NK-92 (cell line): Measurements from ENCODE around the gene POTEH.
"Not testable (repeated sequence)": the region's sequence is repeated elsewhere in the genome, so short reads cannot be mapped to it uniquely, and the experiment has no call there.

Experiments
- DNase-seq: peaks from one replicate; lab custom pipeline; 2025; ENCODE audit not compliant: unreplicated experiment; lab: John Stamatoyannopoulos, UW

POTEH gene

DNA sequence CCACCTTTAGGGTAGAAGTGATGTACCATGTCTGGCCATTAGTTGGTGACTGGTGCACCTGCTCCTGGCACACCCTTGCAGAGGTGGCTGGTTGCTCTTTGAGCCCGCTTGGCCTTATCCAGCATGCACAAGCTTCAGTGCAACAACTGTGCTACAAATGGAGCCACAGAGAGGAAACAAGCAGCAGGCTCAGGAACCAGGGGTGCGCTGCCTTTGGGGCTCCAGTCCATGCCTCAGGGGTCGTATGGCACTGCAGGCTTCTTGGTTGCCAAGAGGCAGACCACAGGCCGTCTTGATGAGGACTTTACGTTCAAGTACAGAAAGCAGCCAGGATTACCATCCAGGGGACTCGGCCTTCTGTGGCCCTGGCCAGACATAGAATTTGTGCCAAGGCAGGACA, 44.6 kb downstream of the POTEH start:
- DNase-seq: not testable (repeated sequence)

DNA sequence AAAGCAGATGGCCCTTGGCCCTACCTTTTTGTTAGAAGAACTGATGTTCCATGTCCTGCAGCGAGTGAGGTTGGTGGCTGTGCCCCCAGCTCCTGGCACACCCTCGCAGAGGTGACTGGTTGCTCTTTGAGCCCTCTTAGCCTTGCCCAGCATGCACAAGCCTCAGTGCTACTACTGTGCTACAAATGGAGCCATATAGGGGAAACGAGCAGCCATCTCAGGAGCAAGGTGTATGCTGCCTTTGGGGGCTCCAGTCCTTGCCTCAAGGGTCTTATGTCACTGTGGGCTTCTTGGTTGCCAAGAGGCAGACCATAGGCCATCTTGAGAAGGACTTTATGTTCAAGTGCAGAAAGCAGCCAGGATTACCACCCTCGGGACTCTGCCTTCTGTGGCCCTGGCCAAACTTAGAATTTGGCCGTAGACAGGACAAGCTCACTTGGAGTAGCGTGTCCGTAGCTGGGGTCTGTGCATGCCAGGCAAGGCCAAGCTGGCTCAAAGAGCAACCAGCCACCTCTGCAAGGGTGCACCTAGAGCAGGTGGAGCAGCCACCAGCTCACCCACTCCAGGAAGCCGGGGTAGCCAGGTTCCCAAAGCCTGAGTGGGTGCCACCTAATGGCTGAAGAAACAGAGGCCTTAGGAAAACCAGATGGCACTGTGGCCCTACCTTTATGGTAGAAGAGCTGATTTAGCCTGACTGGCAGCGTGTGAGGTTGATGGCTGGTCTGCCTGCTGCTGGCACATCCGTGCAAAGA, 48.5 kb downstream of the POTEH start:
- not testable (repeated sequence) for DNase-seq

DNA sequence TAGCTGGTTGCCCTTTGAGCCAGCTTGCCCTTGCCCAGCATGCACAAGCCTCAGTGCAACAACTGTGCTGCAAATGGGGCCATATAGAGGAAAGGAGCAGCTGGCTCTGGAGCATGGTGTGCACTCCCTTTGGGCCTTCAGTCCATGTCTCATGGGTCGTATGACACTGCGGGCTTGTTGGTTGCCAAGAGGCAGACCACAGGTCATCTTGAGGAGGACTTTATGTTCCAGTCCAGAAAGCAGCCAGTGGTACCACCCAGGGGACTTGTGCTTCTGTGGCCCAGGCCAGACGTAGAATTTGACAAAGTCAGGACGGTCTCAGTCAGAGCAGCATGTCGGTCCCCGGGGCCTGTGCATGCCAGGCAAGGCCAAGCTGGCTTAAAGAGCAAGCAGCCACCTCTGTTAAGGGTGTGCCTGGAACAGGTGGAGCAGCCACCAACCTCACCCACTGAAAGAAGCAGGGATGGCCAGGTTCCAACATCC, 49.1 kb downstream of the POTEH start:
- DNase-seq: not testable (repeated sequence)

DNA sequence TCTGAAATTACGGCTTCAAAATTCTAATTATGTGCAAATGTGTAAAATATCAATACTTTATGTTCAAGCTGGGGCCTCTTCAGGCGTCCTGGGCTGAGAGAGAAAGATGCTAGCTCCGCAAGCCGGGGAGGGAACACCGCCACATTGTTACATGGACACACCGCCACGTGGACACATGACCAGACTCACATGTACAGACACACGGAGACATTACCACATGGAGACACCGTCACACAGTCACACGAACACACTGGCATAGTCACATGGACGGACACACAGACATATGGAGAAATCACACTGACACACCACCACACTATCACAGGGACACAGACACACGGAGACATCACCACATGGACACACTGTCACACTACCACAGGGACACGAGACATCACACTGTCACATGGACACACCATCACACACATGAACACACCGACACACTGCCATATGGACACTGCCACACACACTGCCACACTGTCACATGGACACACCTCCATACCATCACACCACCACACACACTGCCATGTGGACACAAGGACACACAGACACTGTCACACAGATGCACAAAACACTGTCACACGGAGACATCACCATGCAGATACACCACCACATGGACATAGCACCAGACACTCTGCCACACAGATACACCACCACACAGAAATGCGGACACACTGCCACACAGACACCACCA, 58.0 kb downstream of the POTEH start:
- not testable (repeated sequence) for DNase-seq

DNA sequence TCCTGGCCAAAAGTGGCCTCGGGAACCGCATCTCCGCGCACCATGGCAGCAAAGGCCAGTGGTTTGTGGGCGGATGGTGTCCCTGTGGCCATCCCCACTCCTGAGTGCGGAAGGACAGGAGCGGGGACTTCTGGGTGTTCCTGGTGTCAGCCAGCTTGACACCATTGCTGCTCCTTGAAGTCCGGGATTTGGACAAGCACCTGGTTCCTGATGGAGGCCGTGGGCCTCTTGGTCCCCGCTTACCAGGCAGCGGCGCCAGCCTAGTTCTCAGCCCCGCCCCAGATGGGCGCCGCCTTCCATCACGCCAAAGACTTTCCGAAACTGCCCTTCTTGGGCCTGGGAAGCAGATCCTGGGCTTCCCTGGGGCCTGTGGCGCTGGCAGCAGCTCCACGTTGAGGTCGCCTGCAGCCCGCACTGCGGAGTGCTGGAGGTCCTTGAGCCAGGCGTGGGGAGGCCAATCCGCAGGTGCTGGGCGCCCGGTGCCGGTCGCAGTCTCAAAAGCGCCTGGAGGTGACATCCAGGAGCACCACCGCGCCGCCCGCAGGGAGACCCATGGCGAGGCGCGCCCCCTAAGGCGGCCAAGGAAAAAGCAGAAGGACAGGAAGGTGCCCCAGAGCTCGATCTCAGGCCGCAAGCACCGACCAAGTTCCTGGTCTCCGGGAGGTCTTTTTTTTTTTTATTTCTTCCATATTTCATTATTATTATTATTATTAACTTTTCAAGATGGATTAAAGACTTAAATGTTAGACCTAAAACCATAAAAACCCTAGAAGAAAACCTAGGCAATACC, 59.5 kb downstream of the POTEH start:
- DNase-seq: not testable (repeated sequence)

DNA sequence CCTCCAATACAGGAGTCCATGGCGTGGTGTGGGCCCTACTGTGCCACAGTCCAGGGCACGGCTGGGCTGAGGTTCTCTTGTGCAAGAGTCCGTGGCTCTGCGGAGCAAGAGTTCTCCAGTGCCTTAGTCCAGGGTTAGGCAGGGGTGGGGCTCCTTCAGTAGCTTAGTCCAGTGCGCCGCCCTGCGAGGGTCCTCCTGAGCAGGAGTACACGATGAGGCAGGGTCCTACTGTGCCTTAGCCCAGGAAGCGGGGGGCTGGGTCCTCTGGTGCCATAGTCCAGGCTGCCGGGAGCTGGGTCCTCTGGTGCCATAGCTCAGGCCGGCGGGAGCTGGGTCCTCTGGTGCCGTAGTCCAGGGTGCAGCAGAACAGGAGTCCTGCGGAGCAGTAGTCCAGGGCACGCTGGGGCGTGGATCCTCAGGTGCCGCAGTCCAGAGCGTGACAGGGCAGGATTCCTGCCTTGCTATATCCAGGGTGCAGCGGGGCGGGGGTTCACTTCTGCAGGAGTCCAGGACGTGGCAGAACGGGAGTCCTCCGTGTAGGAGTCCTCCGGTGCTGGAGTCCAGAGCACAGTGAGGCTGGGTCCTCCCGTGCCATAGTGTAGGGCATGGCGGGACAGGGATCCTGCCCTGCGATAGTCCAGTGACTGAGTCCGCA, 69.7 kb downstream of the POTEH start:
- DNase-seq: not testable (repeated sequence)

DNA sequence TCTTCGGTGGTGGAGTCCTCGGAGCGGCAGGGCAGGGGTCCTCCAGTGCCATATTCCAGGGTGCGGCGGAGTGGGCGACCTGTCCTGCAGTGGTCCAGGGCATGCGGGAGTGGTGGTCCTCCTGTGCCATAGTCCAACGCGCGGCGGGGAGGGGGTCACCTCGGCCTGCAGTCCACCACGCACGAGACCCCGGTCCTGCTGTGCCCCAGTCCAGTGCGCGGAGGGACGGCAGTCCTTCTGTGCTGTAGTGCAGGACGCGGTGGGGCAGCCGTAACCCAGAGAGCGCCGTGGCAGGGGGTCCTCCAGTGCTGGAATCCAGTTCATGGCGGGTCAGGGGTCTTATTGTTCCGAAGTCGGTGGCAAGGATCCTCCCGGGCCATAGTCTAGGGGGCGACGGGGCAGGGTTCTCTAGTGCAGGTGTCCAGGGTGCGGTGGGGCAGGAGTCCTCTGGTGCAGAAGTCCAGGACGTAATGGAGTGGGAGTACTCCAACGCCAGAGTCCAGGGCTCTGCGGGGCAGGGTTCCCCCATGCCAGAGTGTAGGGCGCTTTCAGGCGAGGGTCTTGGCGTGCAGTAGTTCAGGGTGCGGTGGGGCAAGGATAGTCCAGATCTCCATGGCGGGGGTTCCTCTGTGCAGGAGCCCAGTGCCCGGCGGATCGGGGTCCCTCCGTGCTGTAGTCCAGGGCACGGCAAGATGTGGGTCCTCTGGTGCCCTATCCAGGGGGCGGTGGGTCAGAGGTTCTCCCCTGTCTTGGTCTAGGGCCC, 70.7 kb downstream of the POTEH start:
- DNase-seq: not testable (repeated sequence)

DNA sequence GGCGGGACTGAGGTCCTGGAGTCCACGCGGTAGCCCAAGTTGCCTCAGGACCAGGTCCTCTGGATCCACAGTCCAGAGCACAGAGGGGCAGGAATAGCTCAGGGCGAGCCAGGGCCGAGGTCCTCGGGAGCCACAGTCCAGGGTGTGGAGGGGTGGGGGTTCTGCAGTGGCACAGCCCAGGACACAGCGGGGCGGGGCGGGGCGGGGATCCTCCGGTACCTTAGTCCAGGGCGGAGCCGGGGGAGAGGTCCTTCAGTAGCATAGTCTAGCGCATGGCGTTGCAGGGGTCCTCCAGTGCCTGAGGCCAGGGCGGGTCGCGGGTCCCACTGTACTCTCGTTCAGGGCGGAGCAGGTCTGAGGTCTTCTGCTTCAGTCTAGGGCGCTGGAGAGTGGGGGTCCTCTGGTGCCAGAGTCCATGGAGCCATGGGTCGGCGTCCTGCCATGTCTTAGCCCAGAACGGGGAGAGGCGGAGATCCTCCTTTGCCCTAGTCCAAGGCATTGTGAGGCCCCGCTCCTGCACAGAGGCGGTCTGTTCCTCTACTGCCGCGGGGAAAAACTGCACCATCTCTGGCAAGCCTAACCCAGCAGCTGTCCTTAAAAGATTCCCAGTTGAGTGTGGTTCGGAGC, 71.4 kb downstream of the POTEH start:
- DNase-seq: not testable (repeated sequence)

DNA sequence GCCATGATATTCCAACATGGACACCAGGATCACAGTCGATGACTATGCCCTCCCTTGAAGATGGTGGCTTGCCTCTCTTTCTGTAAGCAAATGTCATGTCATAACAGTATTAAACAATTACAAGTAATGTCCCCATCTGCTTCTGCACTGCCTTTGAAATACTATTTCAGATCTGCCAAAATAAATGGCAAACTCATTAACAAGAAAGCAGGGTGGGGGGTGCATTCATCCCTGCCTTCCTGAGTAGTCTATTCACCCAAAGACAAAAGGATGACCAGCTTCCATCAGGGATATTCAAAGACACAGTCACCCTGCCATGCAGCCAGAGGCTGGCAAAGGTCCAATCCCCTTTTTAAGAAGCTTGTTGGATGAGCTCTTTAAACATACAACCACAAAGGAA, 73.7 kb downstream of the POTEH start:
- DNase-seq: not testable (repeated sequence)
